ENCODE data around the gene NGB.

Gene NGB

GRCh38 chr14:77225892-77226557 lies 45.0 kb downstream of the NGB start:
- no peak overlapping the region for H3K4me3 ChIP-seq (ENCODE audit: low read length)
- no peak for TF ChIP-seq CTCF (conservative IDR thresholded peaks at IDR 0.05; ENCODE audit: low read depth, low read length)
- no peak for DNase-seq (ENCODE audit: low read depth)

GRCh38 chr14:77225254-77225653 lies 45.8 kb downstream of the NGB start:
- no peak for TF ChIP-seq CTCF (conservative IDR thresholded peaks at IDR 0.05; ENCODE audit: low read depth, low read length)
- DNase-seq (ENCODE audit: low read depth), result no peak
- H3K4me3 ChIP-seq (ENCODE audit: low read length), result no peak overlapping the region

- DNase-seq (ENCODE audit: low read depth), result no peak
- no peak overlapping the region for H3K4me3 ChIP-seq (ENCODE audit: low read length)
- no peak for TF ChIP-seq CTCF (conservative IDR thresholded peaks at IDR 0.05; ENCODE audit: low read depth, low read length)
These were observed 46.8 kb downstream of the NGB start for GRCh38 chr14:77224212-77224611.

- no peak overlapping the region for H3K4me3 ChIP-seq (ENCODE audit: low read length)
- no peak for TF ChIP-seq CTCF (conservative IDR thresholded peaks at IDR 0.05; ENCODE audit: low read depth, low read length)
- no peak for DNase-seq (ENCODE audit: low read depth)
These were observed 48.3 kb downstream of the NGB start for GRCh38 chr14:77222546-77223225.

- no peak for TF ChIP-seq CTCF (conservative IDR thresholded peaks at IDR 0.05; ENCODE audit: low read depth, low read length)
- H3K4me3 ChIP-seq (ENCODE audit: low read length), result no peak overlapping the region
- DNase-seq (ENCODE audit: low read depth), result no peak
These were observed 49.6 kb downstream of the NGB start for GRCh38 chr14:77221241-77221871.

- TF ChIP-seq CTCF (conservative IDR thresholded peaks at IDR 0.05; ENCODE audit: low read depth, low read length), result no peak
- no peak overlapping the region for H3K4me3 ChIP-seq (ENCODE audit: low read length)
- DNase-seq (ENCODE audit: low read depth), result no peak
These were observed 50.6 kb downstream of the NGB start for GRCh38 chr14:77220246-77221017.
